ENCODE data around the gene SEMA3G.

Gene SEMA3G

GRCh38 chr3:52404391-52404790, 40.5 kb downstream of the SEMA3G start:
- TF ChIP-seq, protein P1, sequence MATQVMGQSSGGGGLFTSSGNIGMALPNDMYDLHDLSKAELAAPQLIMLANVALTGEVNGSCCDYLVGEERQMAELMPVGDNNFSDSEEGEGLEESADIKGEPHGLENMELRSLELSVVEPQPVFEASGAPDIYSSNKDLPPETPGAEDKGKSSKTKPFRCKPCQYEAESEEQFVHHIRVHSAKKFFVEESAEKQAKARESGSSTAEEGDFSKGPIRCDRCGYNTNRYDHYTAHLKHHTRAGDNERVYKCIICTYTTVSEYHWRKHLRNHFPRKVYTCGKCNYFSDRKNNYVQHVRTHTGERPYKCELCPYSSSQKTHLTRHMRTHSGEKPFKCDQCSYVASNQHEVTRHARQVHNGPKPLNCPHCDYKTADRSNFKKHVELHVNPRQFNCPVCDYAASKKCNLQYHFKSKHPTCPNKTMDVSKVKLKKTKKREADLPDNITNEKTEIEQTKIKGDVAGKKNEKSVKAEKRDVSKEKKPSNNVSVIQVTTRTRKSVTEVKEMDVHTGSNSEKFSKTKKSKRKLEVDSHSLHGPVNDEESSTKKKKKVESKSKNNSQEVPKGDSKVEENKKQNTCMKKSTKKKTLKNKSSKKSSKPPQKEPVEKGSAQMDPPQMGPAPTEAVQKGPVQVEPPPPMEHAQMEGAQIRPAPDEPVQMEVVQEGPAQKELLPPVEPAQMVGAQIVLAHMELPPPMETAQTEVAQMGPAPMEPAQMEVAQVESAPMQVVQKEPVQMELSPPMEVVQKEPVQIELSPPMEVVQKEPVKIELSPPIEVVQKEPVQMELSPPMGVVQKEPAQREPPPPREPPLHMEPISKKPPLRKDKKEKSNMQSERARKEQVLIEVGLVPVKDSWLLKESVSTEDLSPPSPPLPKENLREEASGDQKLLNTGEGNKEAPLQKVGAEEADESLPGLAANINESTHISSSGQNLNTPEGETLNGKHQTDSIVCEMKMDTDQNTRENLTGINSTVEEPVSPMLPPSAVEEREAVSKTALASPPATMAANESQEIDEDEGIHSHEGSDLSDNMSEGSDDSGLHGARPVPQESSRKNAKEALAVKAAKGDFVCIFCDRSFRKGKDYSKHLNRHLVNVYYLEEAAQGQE (IDR thresholded peaks at IDR 0.05; ENCODE audit: insufficient read depth in 1 of 2, low read depth in 2 of 2, low read length in 2 of 2), result no peak
- TF ChIP-seq FOXP2 (optimal IDR thresholded peaks at IDR 0.05; ENCODE audit: borderline replicate concordance, extremely low read depth, extremely low read length, insufficient read depth) (no peak), TAF1 (IDR thresholded peaks at IDR 0.05; ENCODE audit: borderline replicate concordance, insufficient read depth, low read length) (no peak), SIN3A (IDR thresholded peaks at IDR 0.05; ENCODE audit: borderline replicate concordance, insufficient read depth, low read length) (no peak)

GRCh38 chr3:52403955-52404354, 40.9 kb downstream of the SEMA3G start:
- no peak for TF ChIP-seq SIN3A (IDR thresholded peaks at IDR 0.05; ENCODE audit: borderline replicate concordance, insufficient read depth, low read length)
- TF ChIP-seq POLR2AphosphoS5 (IDR thresholded peaks at IDR 0.05; ENCODE audit: low read depth, low read length), result no peak
- TF ChIP-seq TAF1 (IDR thresholded peaks at IDR 0.05; ENCODE audit: borderline replicate concordance, insufficient read depth, low read length), result no peak
- TF ChIP-seq FOXP2 (optimal IDR thresholded peaks at IDR 0.05; ENCODE audit: borderline replicate concordance, extremely low read depth, extremely low read length, insufficient read depth), result no peak

DNA sequence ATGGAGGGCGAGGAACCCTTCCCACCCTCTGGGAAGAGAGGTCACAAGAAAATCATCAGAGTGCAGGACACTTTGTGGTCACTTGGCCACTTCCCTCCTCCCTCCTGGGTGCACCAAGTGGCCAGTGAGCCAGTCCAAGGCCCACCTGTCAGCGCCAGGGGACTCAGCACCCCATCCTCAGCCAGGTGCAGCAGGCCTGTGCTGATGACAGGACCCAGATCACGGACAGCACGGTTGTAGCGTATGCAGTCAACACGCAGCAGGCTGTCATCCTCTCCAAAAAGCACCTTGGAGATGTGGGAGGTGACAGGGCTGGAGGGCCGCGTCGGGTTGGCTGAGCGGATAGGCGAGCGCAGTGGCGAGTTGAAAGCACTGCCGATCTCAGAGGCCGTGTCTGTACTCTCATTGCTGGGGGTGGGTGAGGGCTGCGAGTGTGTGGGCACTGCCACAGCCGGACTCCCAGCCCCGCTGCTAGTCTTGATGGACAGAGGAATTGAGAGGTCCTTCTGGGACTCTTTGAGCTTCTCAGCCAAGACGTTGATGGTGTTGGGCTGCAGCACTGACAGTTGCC, 41.5 kb downstream of the SEMA3G start:
- no peak for TF ChIP-seq FOXP2 (optimal IDR thresholded peaks at IDR 0.05; ENCODE audit: borderline replicate concordance, extremely low read depth, extremely low read length, insufficient read depth)

DNA sequence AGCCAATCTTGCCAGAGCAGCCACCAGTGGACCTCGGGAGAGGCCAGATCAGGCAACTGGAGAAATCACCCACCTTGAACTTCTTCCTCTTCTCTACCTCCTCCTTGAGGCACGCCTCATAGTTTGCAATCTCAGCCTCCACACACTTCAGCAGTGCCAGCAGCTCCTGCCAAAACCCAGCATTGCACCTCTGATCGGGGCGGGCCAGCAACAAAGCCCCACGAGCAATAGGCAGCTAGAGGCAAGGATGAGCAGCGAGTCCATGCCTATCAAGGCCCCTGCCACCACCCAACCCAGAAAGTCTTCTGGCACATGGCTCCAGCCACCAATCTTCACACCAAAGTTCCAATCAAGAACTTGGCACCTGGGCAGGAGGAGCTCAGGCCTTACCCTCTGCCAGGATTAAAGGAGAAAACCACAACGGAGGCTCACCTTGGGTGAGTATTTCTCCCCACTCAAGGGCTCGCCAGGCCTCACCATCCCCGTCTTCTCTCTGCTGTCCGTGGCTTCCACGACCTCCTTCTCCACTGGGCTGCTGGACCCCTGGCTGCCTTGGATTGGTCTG, 42.1 kb downstream of the SEMA3G start:
- TF ChIP-seq, protein P1 (IDR thresholded peaks at IDR 0.05; ENCODE audit: insufficient read depth in 1 of 2, low read depth in 2 of 2, low read length in 2 of 2), result no peak
- TF ChIP-seq SIN3A (IDR thresholded peaks at IDR 0.05; ENCODE audit: borderline replicate concordance, insufficient read depth, low read length), result no peak
- TF ChIP-seq POLR2AphosphoS5 (IDR thresholded peaks at IDR 0.05; ENCODE audit: low read depth, low read length), result no peak
- TF ChIP-seq FOXP2 (optimal IDR thresholded peaks at IDR 0.05; ENCODE audit: borderline replicate concordance, extremely low read depth, extremely low read length, insufficient read depth), result no peak
- TF ChIP-seq TAF1 (IDR thresholded peaks at IDR 0.05; ENCODE audit: borderline replicate concordance, insufficient read depth, low read length), result no peak

GRCh38 chr3:52402101-52402521, 42.8 kb downstream of the SEMA3G start:
- TF ChIP-seq, protein P1 (IDR thresholded peaks at IDR 0.05; ENCODE audit: insufficient read depth in 1 of 2, low read depth in 2 of 2, low read length in 2 of 2), result no peak
- TF ChIP-seq TAF1 (IDR thresholded peaks at IDR 0.05; ENCODE audit: borderline replicate concordance, insufficient read depth, low read length), result no peak
- no peak for TF ChIP-seq SIN3A (IDR thresholded peaks at IDR 0.05; ENCODE audit: borderline replicate concordance, insufficient read depth, low read length)
- no peak for TF ChIP-seq POLR2AphosphoS5 (IDR thresholded peaks at IDR 0.05; ENCODE audit: low read depth, low read length)
- no peak for TF ChIP-seq FOXP2 (optimal IDR thresholded peaks at IDR 0.05; ENCODE audit: borderline replicate concordance, extremely low read depth, extremely low read length, insufficient read depth)

DNA sequence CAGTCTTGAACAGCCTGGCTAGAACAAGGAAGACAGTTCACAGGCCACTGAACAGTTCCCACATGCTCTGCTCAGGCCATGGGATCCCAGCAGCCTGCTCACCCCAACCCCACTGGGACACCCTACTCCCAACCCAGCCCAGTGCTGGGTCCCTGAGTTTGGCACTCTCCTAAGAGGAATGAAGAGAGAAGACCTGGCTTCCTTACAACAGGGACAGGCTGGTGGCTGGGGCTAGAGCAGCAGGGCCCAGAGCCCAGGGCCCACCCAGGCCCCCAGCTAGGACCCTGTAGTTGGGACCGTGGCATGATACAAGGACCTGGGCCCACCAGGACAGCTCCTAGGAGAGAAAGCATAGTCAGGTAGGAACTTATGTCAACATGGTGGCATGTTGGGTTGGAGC, 43.4 kb downstream of the SEMA3G start:
- TF ChIP-seq TAF1 (IDR thresholded peaks at IDR 0.05; ENCODE audit: borderline replicate concordance, insufficient read depth, low read length) (no peak), FOXP2 (optimal IDR thresholded peaks at IDR 0.05; ENCODE audit: borderline replicate concordance, extremely low read depth, extremely low read length, insufficient read depth) (no peak), POLR2AphosphoS5 (IDR thresholded peaks at IDR 0.05; ENCODE audit: low read depth, low read length) (no peak), SIN3A (IDR thresholded peaks at IDR 0.05; ENCODE audit: borderline replicate concordance, insufficient read depth, low read length) (no peak)
- TF ChIP-seq, protein P1 (IDR thresholded peaks at IDR 0.05; ENCODE audit: insufficient read depth in 1 of 2, low read depth in 2 of 2, low read length in 2 of 2), result no peak
